Measurements from ENCODE around the gene SLC35A2. TPM values are rescaled to one million over a fixed set of nuclear protein-coding genes. Genes with fewer than 3 reads are reported as not detected.
A peak's percentile ranks its signal among the peaks of the same experiment; 100 is the strongest.

SLC35A2 gene
- total and polyA plus RNA-seq, 8 donors: 4.3 to 25.4 (median 11.4) TPM; not detected in 1

DNA sequence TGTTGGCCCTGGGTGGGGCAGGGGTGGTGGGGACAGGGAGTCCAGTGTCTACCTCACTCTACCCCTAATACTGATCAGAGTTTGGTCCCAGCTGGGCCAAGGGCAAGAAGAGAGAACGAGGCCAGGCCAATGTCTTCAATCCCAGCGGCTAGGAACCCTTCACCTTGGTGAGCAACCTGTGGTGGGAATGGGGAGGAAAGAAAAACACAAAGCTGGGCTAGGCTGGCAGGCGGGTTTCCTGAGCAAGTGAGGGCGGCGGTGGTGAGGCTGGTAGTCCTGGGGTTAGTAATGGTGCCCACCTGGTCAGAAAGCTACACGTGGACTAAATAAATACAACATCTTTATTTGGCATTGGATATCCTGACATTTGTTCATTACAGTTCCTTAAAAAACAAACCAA lies 8.2 kb downstream of the SLC35A2 start:
- Histone ChIP-seq H3K4me1 (peaks cover 0 to 12% (median 10%) of the 10 kb centered on the region in 4 donors), H3K27ac (no peak overlapping the region), H3K27me3 (no peaks in the 10 kb centered on the region), H3K36me3 (peaks cover 16 to 73% (median 69%) of the 10 kb centered on the region in 4 donors), H3K4me3 (no peak overlapping the region), H3K9me3 (no peaks in the 10 kb centered on the region)
- TF ChIP-seq, protein P1, sequence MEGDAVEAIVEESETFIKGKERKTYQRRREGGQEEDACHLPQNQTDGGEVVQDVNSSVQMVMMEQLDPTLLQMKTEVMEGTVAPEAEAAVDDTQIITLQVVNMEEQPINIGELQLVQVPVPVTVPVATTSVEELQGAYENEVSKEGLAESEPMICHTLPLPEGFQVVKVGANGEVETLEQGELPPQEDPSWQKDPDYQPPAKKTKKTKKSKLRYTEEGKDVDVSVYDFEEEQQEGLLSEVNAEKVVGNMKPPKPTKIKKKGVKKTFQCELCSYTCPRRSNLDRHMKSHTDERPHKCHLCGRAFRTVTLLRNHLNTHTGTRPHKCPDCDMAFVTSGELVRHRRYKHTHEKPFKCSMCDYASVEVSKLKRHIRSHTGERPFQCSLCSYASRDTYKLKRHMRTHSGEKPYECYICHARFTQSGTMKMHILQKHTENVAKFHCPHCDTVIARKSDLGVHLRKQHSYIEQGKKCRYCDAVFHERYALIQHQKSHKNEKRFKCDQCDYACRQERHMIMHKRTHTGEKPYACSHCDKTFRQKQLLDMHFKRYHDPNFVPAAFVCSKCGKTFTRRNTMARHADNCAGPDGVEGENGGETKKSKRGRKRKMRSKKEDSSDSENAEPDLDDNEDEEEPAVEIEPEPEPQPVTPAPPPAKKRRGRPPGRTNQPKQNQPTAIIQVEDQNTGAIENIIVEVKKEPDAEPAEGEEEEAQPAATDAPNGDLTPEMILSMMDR (IDR thresholded peaks at IDR 0.05): no peak
- TF ChIP-seq EP300 (IDR thresholded peaks at IDR 0.05): no peak
- no peak for TF ChIP-seq POLR2AphosphoS5 (IDR thresholded peaks at IDR 0.05)
- TF ChIP-seq POLR2A (IDR thresholded peaks at IDR 0.05): no peak
- 78 to 91% (median 84%) methylated on average over 6 of the region's 6 CpGs for WGBS, 5 donors
- DNase-seq: no peak
- intact Hi-C loops (cut with DNase I; ENCODE audit: low total_unique reads): no loop called here

DNA sequence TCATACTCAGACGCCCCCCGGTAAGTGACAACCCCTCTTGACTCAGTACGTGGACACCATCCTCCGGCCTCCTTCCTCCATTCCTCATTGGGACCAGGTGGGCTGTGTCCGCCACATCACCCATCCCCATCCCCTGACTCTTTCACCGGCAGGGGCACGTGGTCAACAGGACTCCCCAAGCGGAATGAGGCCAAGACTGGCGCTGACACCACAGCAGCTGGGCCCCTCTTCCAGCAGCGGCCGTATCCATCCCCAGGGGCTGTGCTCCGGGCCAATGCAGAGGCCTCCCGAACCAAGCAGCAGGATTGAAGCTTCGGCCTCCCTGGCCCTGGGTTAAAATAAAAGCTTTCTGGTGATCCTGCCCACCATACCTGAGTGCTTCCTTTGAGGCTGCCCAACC lies 8.7 kb downstream of the SLC35A2 start:
- WGBS, 5 donors: 81 to 93% (median 91%) methylated on average over 12 to 14 of the region's 14 CpGs
- TF ChIP-seq EP300 (IDR thresholded peaks at IDR 0.05): no peak
- TF ChIP-seq POLR2A (IDR thresholded peaks at IDR 0.05): no peak
- TF ChIP-seq, protein P1 (IDR thresholded peaks at IDR 0.05): no peak
- TF ChIP-seq POLR2AphosphoS5 (IDR thresholded peaks at IDR 0.05): no peak
- intact Hi-C loops (cut with DNase I; ENCODE audit: low total_unique reads): no loop called here

DNA sequence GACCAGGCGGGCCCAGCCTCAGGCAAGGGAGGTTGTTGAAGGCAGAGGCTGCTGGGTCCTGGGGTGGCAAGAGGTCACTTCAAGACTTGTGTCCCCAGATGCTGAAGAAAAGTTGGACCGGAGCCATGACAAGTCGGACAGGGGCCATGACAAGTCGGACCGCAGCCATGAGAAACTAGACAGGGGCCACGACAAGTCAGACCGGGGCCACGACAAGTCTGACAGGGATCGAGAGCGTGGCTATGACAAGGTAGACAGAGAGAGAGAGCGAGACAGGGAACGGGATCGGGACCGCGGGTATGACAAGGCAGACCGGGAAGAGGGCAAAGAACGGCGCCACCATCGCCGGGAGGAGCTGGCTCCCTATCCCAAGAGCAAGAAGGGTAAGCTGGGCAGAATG lies 9.3 kb downstream of the SLC35A2 start:
- H3K27ac ChIP-seq: no peak overlapping the region
- H3K27me3 ChIP-seq: no peaks in the 10 kb centered on the region
- 93 to 94% (median 93%) methylated on average over 14 to 20 of the region's 20 CpGs for WGBS, 5 donors
- H3K36me3 ChIP-seq: peaks cover 16 to 73% (median 62%) of the 10 kb centered on the region in 4 donors
- peaks cover 1 to 14% (median 10%) of the 10 kb centered on the region in 4 donors for H3K4me1 ChIP-seq
- H3K9me3 ChIP-seq: peaks cover 0 to 9% (median 0%) of the 10 kb centered on the region in 4 donors
- intact Hi-C loops (cut with DNase I; ENCODE audit: low total_unique reads): no loop called here
- peak in 1 of 2 donors; percentile 0 for DNase-seq
- no peak overlapping the region for H3K4me3 ChIP-seq
- TF ChIP-seq POLR2A (IDR thresholded peaks at IDR 0.05) (no peak), EP300 (IDR thresholded peaks at IDR 0.05) (no peak)

More for the DNA sequence above, 8.7 kb downstream of the SLC35A2 start:
- Histone ChIP-seq H3K4me3 (no peak overlapping the region), H3K9me3 (peaks cover 0 to 3% (median 0%) of the 10 kb centered on the region in 4 donors), H3K4me1 (peaks cover 0 to 14% (median 10%) of the 10 kb centered on the region in 4 donors), H3K27ac (no peak overlapping the region), H3K27me3 (no peaks in the 10 kb centered on the region), H3K36me3 (peaks cover 16 to 73% (median 66%) of the 10 kb centered on the region in 4 donors)
- no peak for DNase-seq

DNA sequence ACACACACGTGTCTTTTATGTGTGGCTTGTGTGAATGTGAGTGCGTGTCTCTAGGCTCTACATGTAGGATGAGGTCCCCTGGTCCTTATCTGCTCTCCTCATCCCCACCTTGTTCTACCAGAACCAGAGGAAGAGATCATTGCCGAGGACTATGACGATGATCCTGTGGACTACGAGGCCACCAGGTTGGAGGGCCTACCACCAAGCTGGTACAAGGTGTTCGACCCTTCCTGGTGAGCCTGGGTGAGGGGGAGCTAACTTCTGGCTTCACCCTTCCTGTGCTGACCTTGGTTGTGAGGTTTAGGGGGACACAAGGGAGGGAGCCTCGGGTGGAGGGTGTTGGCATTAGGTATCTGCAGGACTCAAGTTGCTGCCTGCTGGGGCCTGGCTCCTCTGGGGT lies 10.4 kb downstream of the SLC35A2 start:
- no peak for DNase-seq

More for the DNA sequence above, 10.4 kb downstream of the SLC35A2 start:
- no peaks in the 10 kb centered on the region for H3K27me3 ChIP-seq
- H3K4me1 ChIP-seq: peaks cover 12 to 22% (median 17%) of the 10 kb centered on the region in 4 donors
- H3K9me3 ChIP-seq: peaks cover 0 to 15% (median 0%) of the 10 kb centered on the region in 4 donors
- WGBS, 5 donors: 83 to 94% (median 89%) methylated on average over 4 to 7 of the region's 7 CpGs
- no peak overlapping the region for H3K4me3 ChIP-seq
- TF ChIP-seq EP300 (IDR thresholded peaks at IDR 0.05) (no peak), POLR2AphosphoS5 (IDR thresholded peaks at IDR 0.05) (no peak), POLR2A (IDR thresholded peaks at IDR 0.05) (no peak)
- TF ChIP-seq, protein P1 (IDR thresholded peaks at IDR 0.05): no peak
- no peak overlapping the region for H3K27ac ChIP-seq
- intact Hi-C loops (cut with DNase I; ENCODE audit: low total_unique reads): no loop called here
- H3K36me3 ChIP-seq: peaks cover 16 to 64% (median 55%) of the 10 kb centered on the region in 4 donors
